SW480 (cell line): ENCODE data around the gene CMKLR1.

Experiments used
- DNase-seq: peaks from one replicate; pipeline ENCODE4 v3.0.0-alpha.2; 2016; ENCODE audit warnings: low spot score

The CMKLR1 gene

DNA sequence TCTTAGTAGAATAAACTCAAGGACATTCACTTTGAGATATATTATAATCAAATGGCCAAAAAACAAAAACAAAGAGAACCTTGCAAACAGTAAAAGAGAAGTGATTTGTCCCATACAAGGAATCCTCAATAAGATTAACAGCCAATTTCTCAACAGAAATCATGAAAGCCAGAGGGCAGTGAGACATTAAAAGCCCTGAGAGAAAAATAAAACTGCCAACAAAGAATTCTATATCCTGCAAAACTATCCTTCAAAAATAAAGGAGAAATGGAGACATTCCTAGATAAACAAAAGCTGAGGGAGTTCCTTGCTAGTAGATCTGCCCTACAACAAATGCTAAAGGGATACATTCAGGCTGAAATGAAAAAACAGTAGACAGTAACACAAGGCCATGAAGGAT lies 78.1 kb downstream of the CMKLR1 start:
- no peak for DNase-seq

DNA sequence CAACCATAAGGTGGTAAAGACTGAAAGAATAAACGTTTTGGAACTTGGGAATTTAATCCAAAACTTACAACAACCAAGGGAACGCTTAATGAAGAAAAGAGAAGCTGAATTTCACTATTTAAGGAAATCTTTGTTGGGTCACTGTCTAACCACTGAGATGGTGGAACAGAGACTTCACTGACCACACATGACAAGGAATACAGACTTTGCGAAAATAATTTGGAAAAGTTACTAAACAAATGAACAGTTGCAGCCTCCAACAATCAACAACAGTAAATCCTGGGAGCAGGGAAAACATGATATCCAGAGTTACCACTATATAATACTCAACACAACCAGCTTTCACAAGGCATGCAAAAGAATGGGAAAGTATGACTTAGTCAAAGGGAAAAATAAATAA lies 79.1 kb downstream of the CMKLR1 start:
- DNase-seq, result no peak

DNA sequence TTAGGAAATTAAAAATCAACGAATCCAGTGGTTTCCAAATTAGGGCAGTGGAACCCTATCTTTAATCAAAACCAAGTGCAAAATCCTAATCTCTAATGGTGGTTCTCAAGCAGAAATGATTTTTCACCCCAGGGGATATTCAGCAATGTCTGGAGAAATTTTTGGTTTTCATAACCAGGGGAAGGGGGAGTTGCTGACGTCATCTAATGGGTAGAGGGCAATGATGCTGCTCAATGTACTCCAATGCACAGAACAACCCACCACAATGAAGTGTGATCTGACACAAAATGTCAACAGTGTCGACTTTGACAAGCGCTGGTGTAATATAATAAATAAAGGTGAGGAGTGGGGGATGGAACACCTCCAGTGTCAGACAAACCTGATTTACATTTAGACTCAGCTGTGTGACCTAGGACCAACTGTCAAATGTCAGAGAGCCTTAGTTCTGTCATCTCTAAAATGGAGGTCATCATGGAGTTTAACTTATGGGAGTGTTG lies 81.5 kb downstream of the CMKLR1 start:
- no peak for DNase-seq

DNA sequence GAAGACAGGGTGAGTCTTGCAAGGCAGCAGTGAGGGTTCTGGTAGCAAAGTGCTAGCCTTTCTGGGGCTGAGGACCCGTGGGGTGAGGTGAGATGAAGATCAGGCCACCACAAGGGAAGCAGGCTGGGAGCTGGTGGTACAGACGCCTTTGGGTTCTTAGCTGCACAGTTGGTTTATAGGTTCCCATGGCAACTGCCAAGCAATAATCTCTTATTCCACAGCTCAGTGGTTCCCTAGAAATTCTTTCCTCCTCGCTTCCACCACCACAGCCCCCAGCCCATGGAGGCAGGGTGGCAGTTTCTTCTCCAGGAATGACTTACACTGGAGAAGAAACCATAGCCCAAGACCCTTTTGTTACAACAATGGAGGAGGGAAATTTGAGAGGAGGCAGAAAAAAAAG lies 82.1 kb downstream of the CMKLR1 start:
- no peak for DNase-seq

DNA sequence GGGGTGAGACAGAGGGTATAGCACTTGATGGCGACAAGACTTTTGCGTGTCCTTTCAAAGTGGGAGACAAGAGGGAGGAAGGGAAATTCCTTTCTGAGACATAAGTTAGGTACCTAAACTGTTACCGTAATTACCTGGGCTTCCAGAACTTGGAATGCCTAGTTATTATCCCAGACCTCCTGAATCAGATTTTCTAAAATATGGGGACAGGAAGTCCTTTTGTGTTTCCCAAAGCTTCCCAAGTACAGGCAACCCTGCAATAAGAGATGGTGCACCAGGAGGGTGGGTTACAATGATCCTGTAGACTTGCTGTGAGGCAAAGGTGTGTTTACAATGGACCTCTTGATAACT lies 83.9 kb downstream of the CMKLR1 start:
- DNase-seq, result no peak

DNA sequence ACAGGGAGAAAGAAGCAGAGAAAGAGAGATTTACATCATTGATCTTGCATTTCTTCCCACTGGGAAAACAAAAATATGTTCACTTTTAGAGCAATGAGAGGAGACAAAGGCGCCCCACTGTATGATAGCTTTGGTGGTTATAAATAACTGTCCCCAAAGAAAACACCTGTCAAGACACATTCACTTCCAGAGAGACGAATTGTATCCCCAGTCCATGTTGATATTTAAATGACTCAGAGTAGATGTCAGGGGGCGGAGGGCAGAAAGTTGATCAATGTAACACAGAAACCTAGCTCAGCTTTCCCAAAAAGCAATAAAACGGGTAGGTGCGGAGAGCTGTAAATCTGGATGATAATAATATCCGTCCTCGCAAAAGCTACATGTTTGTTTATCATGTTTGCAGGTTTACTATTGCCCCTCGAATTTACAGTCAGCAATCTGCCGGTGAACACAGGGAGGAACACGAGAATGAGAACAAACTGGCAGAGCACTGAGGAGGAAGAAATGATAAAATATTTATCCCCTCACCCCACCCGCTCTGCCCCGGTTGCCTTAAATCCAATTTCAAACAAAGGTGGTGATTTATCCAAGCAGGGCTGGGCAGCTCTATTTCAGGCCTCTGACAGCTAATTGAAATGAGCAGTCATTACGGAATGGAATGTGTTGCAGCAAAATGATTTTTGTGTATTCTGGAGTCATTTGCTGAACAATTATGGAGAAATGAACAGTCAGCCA lies 84.4 kb downstream of the CMKLR1 start:
- no peak for DNase-seq

DNA sequence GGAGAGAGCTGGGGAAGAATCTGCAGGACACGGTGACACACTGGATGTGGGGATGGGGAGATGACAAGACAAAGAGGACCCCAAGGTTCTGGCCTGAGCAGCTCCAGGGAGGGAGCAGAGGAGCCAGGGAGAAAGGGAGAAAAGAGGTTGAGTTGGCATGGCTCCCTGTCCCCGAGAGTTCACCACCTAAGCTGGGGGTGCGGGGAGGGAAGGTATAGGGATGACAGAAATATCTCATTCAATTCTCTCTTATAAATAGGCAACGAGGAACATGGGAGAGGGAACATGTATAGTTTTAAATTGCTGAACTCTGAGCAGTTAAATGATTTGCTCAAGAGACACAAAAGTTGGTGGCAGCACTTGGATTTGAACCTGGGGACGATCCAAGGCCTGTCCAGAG lies 85.1 kb downstream of the CMKLR1 start:
- no peak for DNase-seq

DNA sequence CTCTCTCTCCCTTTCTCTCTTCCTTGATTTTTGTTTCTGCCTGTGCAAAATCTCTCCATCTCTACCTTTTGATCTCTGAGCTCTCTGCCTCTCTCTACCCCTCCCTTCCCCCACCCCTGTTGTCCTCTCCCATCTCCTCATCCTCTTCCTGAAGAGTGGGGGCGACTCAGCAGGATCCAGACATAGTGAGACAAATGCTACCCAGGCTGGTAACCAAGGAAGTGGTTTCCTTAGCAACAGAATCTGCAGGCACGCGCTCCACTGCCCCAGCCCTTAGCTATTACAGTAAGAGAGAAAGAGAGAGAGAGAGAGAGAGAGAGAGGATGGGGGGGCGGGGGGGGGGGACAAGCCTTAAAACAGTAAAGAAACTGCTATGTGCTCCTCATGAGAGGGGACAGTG lies 85.6 kb downstream of the CMKLR1 start:
- no peak for DNase-seq

DNA sequence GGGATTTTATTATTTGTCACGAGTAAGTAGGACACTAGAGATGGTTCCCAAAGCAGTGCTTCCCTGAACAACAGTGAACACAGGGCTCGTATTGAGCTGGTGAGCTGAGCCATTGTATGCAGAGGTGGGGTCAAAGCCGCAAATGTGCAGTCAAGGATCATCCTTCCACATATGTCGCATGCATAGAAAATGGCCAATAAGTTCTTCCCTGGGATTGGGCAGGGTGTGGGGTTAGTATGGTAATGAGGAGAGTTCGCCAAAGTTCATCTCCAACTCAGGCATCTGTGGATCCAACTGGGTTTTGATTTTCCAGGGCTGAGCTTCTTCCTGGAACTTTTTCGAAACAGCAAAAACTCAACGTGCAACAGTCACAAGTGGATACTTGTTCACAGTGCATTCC lies 86.6 kb downstream of the CMKLR1 start:
- no peak for DNase-seq

DNA sequence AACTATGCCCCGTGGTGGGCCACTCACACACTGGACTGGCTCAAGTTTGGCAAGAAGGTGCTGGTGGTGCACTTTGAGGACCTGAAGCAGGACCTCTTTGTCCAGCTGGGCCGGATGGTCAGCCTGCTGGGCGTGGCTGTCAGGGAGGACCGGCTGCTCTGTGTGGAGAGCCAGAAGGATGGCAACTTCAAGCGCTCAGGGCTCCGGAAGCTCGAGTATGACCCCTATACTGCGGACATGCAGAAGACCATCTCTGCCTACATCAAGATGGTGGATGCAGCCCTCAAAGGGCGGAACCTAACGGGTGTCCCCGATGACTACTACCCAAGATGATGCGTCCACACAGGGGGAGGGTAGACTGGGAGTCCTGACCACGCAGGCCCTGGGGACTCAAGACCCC lies 91.1 kb downstream of the CMKLR1 start:
- DNase-seq, result no peak

DNA sequence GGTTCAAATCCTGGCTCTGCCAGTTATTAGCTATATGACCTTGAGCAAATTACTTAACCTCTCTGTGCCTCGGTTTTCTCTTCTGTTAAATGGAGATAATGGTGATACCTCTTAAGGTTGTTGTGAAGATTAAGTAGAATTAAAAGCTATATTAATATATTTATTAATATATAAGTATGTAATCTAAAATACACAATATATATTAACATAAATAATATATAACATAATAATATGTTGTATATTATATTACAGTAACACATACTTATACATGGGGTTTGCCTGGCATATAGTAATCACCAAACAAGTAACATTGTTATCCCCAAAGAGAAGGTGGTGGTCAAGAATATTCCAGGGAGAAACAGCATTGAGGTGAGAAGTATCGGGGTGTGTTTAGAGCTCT lies 92.0 kb downstream of the CMKLR1 start:
- DNase-seq, result no peak

DNA sequence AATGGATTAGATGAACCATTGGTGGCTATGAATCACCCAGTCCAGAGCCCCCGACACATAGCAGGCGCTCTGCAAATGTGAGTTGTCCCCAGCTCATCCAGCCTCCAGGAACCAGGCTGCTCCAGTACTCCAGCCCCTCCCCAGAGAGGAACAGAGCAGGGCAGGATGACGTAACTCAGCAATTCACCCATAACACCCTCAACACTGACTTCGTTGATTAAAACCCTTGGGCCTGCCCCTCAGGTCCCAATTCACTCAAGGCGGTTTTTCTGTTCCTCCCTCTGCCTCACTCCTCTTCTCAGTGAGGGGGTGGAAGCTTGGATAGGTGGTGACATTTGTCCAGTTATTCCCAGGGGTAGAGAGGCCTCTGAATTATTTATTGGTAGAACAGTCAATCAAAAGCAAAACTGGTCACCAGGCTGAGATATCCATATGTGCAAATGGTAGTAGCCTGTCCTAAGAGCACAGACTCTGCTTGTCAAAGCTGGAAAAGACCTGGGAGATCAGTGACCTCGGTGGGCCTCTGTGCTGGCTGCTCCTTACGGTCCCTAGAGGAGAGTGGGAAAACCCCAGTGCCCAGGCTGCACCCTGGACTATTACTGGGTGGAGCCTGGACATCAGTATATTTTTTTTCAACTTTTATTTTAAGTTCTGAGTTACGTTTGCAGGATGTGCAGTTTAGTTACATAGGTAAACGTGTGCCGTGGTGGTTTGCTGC lies 97.0 kb downstream of the CMKLR1 start:
- DNase-seq, result no peak

DNA sequence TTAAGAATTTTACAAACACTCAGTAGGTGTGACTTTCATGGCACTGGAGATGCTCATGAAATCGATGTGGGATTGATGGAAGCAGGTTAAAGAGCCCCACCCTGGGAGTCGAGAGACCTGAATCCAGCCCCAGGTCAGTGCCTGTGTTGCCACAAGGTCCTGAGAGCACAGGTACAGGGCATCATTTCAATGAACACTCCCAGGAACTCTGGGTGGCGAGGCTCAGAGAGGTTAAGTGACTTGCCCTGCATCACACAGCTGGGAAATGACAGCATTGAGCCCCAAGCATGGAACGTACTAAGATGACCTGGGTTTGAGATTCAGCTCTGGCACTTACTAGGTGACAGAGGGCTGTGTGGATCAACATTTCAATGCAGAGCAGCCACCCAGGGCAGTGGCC lies 98.2 kb downstream of the CMKLR1 start:
- DNase-seq, result no peak

DNA sequence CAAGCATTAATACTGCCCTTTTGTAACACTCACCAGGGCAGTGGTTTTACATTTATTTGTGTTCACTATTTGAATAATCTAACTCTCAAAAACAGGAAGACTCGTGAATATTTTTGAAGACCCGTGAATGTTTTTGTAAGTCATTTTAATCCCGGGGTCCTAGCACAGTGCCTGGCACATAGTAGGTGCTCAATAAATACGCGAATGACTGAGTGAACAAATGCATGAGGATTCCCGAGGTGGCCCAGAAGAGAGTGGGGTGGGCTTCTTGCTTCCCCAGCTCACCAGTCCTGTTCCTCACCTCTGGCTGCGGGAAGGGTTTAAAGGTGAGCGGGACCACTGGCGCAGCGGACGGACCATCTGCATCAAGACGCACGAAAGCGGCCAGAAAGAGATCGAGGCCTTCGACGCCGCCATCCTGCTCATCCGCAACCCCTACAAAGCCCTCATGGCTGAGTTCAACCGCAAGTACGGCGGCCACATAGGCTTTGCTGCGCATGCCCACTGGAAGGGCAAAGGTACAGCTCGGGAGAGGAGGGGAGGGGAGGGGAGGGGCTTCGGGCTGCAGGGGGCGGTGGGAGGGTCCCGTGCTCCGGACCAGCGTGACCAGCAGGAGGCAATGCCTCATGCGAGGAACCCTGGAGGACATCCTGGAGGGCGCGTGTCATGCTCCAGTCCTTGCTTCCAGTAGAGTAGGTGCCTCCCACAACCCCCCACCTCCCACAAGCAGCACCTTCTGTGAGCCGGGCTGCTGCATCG lies 98.9 kb downstream of the CMKLR1 start:
- no peak for DNase-seq

DNA sequence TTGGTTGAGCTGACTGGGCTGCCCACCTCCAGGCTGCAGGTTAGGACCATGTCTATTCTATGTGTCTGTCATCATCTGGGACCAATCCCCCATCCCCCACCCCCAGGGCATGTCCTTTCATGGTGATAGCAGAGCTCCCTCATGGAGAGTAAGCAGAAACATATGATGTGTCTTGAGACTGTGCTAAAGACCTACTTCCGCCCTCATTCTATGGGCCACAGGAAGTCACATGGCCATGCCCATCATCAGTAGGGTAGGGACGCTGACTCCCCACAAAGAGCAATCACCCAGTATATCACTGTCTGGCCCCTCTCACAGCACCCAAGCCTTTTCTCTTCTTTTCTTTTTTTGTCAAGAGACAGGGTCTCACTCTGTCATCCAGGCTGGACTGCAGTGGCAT lies 99.7 kb downstream of the CMKLR1 start:
- DNase-seq, result no peak

DNA sequence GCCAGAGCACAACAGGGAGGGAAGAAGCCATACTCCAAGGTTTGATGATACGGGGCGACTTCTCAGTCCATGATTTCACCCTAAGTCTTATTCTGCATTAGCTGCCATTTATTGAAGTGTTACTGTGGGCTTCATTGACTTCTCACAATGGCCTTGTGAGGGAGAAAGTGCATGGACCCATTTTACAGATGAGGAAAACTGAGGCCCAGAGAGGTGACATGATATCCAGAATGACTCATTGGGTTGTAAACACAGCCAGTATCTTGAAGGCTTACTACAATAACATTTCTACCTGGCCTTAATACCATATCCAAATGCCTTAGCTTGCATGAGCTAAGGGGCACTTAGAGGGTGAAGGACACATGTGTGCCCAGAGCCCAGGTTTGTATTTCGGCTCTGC lies 100.6 kb downstream of the CMKLR1 start:
- no peak for DNase-seq
